GM12875 (cell line): ENCODE data around the gene LTN1.

Experiments used
- H3K4me3 ChIP-seq: one replicate; pipeline ENCODE4 v1.5.1; 2011; ENCODE audit warnings: low read depth, low read length, control low read depth
- TF ChIP-seq, protein P1 (sequence below): IDR thresholded peaks from 2 replicates; pipeline ENCODE4 v1.5.1; 2011; ENCODE audit warnings: low read depth, mild to moderate bottlenecking, control low read depth, inconsistent platforms, low read length, moderate library complexity, borderline replicate concordance; ENCODE audit not compliant: insufficient read depth

Gene LTN1

DNA sequence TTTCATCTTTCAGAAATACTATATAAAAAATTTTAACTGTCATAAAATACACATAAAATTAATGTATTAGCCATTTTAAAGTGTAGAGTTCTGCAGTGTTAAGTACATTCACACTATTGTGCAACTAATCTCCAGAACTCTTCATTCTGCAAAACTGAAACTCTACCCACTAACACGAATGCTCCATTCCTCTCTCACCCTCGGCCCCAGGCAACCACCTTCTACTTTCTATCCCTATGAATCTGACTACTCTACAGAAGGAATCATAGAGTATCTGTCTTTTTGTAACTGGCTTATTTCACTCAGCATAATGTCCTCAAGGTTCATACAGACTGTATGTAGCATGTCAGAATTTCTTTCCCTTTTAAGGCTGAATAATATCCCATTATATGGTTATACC is 43.4 kb downstream of the LTN1 start:
- TF ChIP-seq, protein P1, sequence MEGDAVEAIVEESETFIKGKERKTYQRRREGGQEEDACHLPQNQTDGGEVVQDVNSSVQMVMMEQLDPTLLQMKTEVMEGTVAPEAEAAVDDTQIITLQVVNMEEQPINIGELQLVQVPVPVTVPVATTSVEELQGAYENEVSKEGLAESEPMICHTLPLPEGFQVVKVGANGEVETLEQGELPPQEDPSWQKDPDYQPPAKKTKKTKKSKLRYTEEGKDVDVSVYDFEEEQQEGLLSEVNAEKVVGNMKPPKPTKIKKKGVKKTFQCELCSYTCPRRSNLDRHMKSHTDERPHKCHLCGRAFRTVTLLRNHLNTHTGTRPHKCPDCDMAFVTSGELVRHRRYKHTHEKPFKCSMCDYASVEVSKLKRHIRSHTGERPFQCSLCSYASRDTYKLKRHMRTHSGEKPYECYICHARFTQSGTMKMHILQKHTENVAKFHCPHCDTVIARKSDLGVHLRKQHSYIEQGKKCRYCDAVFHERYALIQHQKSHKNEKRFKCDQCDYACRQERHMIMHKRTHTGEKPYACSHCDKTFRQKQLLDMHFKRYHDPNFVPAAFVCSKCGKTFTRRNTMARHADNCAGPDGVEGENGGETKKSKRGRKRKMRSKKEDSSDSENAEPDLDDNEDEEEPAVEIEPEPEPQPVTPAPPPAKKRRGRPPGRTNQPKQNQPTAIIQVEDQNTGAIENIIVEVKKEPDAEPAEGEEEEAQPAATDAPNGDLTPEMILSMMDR = no peak
- H3K4me3 ChIP-seq = no peak overlapping the region

DNA sequence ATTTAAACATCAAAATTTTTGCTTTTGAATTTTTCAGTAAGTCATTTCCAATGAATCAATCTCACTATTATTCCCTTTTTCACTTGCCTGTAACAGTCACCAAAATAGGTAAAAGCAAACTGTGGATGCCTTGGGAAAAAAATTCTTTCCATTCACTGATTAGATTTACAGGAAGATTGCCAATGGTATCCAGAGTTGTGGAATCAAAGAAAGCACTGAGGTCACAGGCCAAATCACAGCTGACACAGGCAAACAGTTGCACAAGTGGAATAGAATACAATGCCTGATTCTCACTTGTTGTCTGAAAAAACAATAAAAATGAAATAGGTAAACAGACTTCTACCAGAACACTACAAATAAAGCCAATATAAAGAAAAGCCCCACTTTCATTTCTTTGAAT is 48.4 kb downstream of the LTN1 start:
- TF ChIP-seq, protein P1 = no peak
- no peak overlapping the region for H3K4me3 ChIP-seq

DNA sequence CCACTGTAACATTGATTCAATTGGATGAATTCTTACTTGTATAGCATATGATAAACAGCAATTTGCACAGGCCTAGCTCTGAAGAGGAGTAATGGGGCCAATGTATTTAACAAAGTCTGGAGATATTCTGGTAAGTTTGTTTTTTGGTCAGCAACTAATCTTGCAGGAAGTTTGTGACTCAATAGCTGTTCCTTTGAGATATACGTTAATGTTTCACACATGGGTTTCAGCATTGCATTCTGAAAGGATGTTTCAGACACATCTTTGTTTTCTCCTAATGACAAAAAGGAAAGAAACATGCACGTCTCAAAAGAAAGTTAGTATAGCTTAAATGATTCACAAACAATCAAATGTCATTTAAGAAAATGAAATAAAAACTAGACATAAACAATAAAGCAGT is 49.0 kb downstream of the LTN1 start:
- H3K4me3 ChIP-seq = no peak overlapping the region
- TF ChIP-seq, protein P1 = no peak

DNA sequence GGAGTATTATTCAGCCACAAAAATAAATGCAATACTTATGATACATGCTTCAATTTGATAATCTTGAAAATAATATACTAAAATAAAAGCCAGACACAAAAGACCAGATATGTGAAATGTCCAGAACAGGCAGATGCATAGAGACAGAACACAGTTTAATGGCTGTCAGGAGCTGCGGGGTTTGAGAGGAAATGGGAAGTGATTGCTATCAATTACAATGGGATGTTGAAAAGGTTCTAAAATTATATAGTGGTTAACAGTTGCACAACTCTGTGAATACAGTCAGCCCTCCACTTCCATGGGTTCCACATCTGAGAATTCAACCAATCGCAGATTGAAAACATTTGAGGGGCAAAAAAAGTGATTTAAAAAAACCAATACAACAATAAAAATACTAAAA is 54.0 kb downstream of the LTN1 start:
- TF ChIP-seq, protein P1 = no peak
- no peak overlapping the region for H3K4me3 ChIP-seq

DNA sequence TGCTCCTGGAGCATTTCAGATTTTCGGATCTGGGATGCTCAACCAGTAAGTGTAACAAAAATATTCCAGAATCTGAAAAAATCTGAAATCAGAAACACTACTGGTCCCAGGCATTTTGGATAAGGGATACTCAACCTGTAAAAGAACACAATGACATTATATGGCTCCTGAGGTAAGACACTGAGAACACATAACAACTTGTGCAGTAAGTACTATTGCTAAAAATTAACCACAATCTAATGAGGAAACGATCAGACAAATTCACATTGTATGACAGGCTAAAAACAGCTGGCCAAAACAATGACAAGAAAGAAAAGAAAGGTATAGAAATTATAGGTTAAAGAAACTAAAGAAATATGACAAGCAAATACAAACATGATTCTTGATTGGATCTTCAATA is 54.9 kb downstream of the LTN1 start:
- no peak overlapping the region for H3K4me3 ChIP-seq
- TF ChIP-seq, protein P1 = no peak

DNA sequence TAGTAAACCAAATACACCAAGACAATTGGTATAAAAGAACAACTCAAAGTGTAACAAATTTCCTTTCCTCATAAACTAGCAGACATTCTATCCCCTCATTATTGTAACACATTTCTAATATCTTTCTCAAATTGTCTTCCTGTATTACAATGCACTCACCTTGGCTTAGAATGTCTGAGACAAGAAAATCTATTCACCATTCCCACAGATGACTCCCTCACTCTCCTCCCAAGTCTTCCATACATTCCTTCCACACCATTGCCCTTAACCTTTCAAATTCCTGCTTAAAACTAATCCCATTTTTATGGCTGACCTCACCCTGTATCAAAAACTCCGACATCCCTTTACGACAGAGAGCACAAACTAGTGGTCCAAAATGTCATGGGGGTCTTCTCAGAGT is 56.0 kb downstream of the LTN1 start:
- no peak overlapping the region for H3K4me3 ChIP-seq
- TF ChIP-seq, protein P1 = no peak

DNA sequence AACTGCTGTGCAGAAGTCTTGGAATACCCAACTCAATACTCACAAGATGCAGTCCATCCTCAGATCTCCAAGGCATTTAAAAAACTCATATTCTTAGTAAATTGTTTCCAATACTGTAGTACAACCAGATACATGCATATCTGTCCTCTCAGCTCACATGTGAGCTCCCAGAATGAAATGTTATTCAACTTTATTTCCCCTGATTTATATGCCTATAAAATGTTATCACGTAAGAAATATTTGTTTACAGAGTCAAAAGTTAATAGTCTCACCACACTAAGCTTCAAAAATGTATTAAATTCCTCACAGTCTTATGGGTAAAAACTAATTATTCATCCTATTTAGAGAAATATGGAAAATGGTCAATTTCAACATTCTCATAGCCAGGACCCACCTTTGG is 56.6 kb downstream of the LTN1 start:
- no peak overlapping the region for H3K4me3 ChIP-seq
- TF ChIP-seq, protein P1 = no peak
